ENCODE measurements around the gene ZFAND5. TPM values are rescaled to one million over a fixed set of nuclear protein-coding genes. Genes with fewer than 3 reads are reported as not detected.

ZFAND5 gene
- total and polyA plus RNA-seq, 2 of the 13 experiments (the other 11 are each of a cell fraction or from before 2014, with no cell fraction given) = 53.4 to 60.2 TPM

DNA sequence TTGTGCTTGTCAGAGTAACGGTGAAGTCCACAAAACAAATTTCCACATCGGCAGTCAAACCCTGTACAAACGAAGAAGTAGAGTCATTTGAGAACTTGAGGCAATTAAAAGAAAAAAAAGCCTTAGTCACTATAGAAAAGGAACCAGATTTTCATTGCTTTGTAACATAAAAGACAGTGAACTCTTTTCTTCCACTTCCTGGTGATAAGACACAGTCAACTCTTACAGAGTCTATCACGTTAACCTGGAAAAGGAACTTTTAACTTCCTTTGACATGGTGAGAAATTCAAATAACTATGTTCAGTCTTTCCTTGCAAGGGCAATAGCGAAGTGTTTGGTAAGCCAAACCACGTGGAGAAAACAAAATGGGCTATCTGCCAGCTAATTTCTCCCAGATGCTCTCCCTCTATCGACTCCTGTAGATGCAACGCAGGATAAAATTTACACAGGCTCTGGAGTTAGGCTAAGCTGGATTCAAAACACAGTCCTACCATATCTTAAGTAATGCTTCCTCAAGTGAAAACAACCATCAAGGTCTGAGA, 8.9 kb downstream of the ZFAND5 start:
- H3K36me3 ChIP-seq (replicated peaks in 1 of 2; ENCODE audit: control insufficient read depth in 1 of 2, insufficient read depth in 2 of 2, low read length in 2 of 2) = peaks cover 21 to 61% of the 10 kb centered on the region in 2 experiments
- CTCF ChIA-PET (ENCODE audit: low intra/inter-chr PET ratio, low total read pairs) = no interaction called here
- H2AFZ ChIP-seq (ENCODE audit: low read length) = no peak overlapping the region
- H4K20me1 ChIP-seq (ENCODE audit: insufficient read depth, low read length) = peaks cover 45% of the 10 kb centered on the region
- peaks cover 62% of the 10 kb centered on the region for H3K4me1 ChIP-seq (ENCODE audit: insufficient read depth, low read length)
- H3K27ac ChIP-seq (ENCODE audit: extremely low read length, insufficient read depth, low read length) = no peak overlapping the region
- no peak overlapping the region for H3K4me3 ChIP-seq (replicated peaks in 1 of 3; ENCODE audit: insufficient read depth in 1 of 3, low read depth in 2 of 3, low read length in 3 of 3)
- in situ Hi-C loops (cut with HindIII; ENCODE audit: extremely low pct_ligation_motif_present, low pct_unique_long_range_greater_than_20kb) (no loop called here), intact Hi-C loops (cut with micrococcal nuclease; ENCODE audit: unreplicated experiment) (loop anchor here (10.0 kb wide), 1 partner anchor 469 kb away; no protein-coding TSS in a partner anchor)
- no peak for TF ChIP-seq ZNF546 (CRISPR knock-in tag; conservative IDR thresholded peaks at IDR 0.05)
- TF ChIP-seq ZNF282 (IDR thresholded peaks at IDR 0.05; ENCODE audit: partially characterized antibody) = no peak
- no peak for TF ChIP-seq SOX13 (IDR thresholded peaks at IDR 0.05)
- no peak for TF ChIP-seq SOX13 (CRISPR knock-in tag; conservative IDR thresholded peaks at IDR 0.05 in 1 of 2, IDR thresholded peaks at IDR 0.05 in 1 of 2)
- TF ChIP-seq ZNF124 (CRISPR knock-in tag; IDR thresholded peaks at IDR 0.05) = no peak
- TF ChIP-seq, protein P1, sequence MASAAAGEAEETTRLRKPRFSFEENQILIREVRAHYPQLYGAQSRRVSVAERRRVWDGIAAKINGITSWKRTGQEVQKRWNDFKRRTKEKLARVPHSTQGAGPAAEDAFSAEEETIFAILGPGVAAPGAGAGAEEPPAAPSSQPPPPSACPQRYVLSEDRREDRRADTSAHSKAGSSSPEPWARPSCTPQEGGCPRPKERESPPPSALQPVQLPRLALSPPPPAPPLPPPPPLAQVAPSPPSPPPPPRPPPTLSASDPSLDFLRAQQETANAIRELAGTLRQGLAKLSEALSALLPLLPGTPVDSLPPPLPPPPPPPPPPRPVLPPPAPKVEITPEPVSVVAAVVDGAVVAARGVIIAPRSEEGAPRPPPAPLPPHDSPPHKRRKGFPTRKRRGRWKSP (CRISPR knock-in tag; IDR thresholded peaks at IDR 0.05) = no peak
- no peak for TF ChIP-seq PLRG1 (conservative IDR thresholded peaks at IDR 0.05)
- TF ChIP-seq ZNF121 (CRISPR knock-in tag; IDR thresholded peaks at IDR 0.05) = no peak
- TF ChIP-seq ZNF331 (CRISPR knock-in tag; IDR thresholded peaks at IDR 0.05) = no peak
- TF ChIP-seq DR1 (CRISPR knock-in tag; IDR thresholded peaks at IDR 0.05) = no peak
- no peak for TF ChIP-seq ZBTB10 (CRISPR knock-in tag; IDR thresholded peaks at IDR 0.05; ENCODE audit: borderline replicate concordance)
- TF ChIP-seq MYC (CRISPR knock-in tag; IDR thresholded peaks at IDR 0.05; ENCODE audit: borderline replicate concordance) = no peak
- TF ChIP-seq ZNF496 (CRISPR knock-in tag; IDR thresholded peaks at IDR 0.05; ENCODE audit: insufficient replicate concordance) = no peak
- TF ChIP-seq MEIS1 (CRISPR knock-in tag; IDR thresholded peaks at IDR 0.05; ENCODE audit: borderline replicate concordance) = no peak
- TF ChIP-seq, protein P2, sequence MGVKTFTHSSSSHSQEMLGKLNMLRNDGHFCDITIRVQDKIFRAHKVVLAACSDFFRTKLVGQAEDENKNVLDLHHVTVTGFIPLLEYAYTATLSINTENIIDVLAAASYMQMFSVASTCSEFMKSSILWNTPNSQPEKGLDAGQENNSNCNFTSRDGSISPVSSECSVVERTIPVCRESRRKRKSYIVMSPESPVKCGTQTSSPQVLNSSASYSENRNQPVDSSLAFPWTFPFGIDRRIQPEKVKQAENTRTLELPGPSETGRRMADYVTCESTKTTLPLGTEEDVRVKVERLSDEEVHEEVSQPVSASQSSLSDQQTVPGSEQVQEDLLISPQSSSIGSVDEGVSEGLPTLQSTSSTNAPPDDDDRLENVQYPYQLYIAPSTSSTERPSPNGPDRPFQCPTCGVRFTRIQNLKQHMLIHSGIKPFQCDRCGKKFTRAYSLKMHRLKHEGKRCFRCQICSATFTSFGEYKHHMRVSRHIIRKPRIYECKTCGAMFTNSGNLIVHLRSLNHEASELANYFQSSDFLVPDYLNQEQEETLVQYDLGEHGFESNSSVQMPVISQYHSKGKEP (CRISPR knock-in tag; IDR thresholded peaks at IDR 0.05) = no peak
- no peak for TF ChIP-seq ATAD3A (CRISPR knock-in tag; IDR thresholded peaks at IDR 0.05)
- TF ChIP-seq HIVEP1 (CRISPR knock-in tag; IDR thresholded peaks at IDR 0.05) = no peak
- TF ChIP-seq, protein P3, sequence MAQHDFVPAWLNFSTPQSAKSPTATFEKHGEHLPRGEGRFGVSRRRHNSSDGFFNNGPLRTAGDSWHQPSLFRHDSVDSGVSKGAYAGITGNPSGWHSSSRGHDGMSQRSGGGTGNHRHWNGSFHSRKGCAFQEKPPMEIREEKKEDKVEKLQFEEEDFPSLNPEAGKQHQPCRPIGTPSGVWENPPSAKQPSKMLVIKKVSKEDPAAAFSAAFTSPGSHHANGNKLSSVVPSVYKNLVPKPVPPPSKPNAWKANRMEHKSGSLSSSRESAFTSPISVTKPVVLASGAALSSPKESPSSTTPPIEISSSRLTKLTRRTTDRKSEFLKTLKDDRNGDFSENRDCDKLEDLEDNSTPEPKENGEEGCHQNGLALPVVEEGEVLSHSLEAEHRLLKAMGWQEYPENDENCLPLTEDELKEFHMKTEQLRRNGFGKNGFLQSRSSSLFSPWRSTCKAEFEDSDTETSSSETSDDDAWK (CRISPR knock-in tag; IDR thresholded peaks at IDR 0.05) = no peak
- BruUV-seq (replicated peaks) = no TSS peak
- DNase-seq (ENCODE audit: low spot score) = no peak
- no peak for ATAC-seq
- POLR2A ChIA-PET = interaction anchor here (3.1 kb wide), 1 partner anchor 9 kb away, joined by 22 read pairs; the partner anchor contains the start of gene ZFAND5
- H3K9me3 ChIP-seq (ENCODE audit: low read length) = no peaks in the 10 kb centered on the region
- no peak overlapping the region for H3K4me2 ChIP-seq (ENCODE audit: low read depth, low read length)
- no peak for FAIRE-seq
- peaks cover 39% of the 10 kb centered on the region for H3K79me2 ChIP-seq (ENCODE audit: insufficient read depth, low read length)
- no peaks in the 10 kb centered on the region for H3K27me3 ChIP-seq (ENCODE audit: control insufficient read depth in 1 of 2, insufficient read depth in 2 of 2, low read length in 2 of 2)
- H3K9ac ChIP-seq (ENCODE audit: insufficient read depth, low read depth, low read length) = no peak overlapping the region
- WGBS (ENCODE audit: low lambda C conversion rate) = 90% methylated on average over 8 of the region's 8 CpGs

Data from HepG2 (cell line).